Measurements from ENCODE around the gene MLXIP.

MLXIP gene

DNA sequence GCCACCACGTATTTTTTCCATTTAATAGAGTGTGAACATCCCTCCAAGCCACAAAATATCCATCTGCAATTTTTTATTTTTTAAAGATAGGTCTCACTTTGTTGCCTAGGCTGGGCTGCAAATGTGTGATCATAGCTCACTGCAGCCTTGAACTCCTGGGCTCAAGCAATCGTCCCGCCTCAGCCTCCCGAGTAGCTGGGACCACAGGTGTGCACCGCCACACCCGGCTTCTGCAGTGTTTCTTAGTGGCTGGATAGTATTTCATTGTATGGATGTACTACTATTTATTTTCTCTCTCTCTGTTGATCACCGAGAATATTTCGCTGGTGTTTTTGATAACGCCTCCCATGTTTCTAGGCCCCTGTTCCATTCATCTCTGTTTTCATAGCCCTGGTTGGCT lies 17.5 kb downstream of the MLXIP start:
- no peaks in the 10 kb centered on the region for H3K9me2 ChIP-seq (replicated peaks; ENCODE audit: insufficient read depth, low read length)
- no peak overlapping the region for H3K4me3 ChIP-seq (ENCODE audit: insufficient read depth, low read length, poor library complexity, severe bottlenecking)
- H3K79me2 ChIP-seq (ENCODE audit: insufficient read depth, low read length), result peaks cover 80% of the 10 kb centered on the region
- no peak overlapping the region for H2AFZ ChIP-seq (ENCODE audit: low read depth, low read length, severe bottlenecking)
- H3K4me2 ChIP-seq (ENCODE audit: low read depth, low read length, poor library complexity, severe bottlenecking), result no peak overlapping the region
- no peak for TF ChIP-seq EZH2phosphoT487 (conservative IDR thresholded peaks at IDR 0.05; ENCODE audit: low read length)
- TF ChIP-seq, protein P1, sequence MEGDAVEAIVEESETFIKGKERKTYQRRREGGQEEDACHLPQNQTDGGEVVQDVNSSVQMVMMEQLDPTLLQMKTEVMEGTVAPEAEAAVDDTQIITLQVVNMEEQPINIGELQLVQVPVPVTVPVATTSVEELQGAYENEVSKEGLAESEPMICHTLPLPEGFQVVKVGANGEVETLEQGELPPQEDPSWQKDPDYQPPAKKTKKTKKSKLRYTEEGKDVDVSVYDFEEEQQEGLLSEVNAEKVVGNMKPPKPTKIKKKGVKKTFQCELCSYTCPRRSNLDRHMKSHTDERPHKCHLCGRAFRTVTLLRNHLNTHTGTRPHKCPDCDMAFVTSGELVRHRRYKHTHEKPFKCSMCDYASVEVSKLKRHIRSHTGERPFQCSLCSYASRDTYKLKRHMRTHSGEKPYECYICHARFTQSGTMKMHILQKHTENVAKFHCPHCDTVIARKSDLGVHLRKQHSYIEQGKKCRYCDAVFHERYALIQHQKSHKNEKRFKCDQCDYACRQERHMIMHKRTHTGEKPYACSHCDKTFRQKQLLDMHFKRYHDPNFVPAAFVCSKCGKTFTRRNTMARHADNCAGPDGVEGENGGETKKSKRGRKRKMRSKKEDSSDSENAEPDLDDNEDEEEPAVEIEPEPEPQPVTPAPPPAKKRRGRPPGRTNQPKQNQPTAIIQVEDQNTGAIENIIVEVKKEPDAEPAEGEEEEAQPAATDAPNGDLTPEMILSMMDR (IDR thresholded peaks at IDR 0.05; ENCODE audit: insufficient read depth, low read length, poor library complexity, severe bottlenecking), result no peak
- no peaks in the 10 kb centered on the region for H3K36me3 ChIP-seq (ENCODE audit: low read length)
- no peaks in the 10 kb centered on the region for H3K27me3 ChIP-seq (ENCODE audit: low read length)
- H4K20me1 ChIP-seq (ENCODE audit: low read depth, low read length), result no peaks in the 10 kb centered on the region
- H3F3A ChIP-seq (ENCODE audit: insufficient read depth), result peaks cover 9% of the 10 kb centered on the region
- no peaks in the 10 kb centered on the region for H3K9me3 ChIP-seq (ENCODE audit: insufficient read depth, low read length)
- H3K9ac ChIP-seq (ENCODE audit: low read length), result no peak overlapping the region
- H3K27ac ChIP-seq (ENCODE audit: low read depth, low read length), result no peak overlapping the region

DNA sequence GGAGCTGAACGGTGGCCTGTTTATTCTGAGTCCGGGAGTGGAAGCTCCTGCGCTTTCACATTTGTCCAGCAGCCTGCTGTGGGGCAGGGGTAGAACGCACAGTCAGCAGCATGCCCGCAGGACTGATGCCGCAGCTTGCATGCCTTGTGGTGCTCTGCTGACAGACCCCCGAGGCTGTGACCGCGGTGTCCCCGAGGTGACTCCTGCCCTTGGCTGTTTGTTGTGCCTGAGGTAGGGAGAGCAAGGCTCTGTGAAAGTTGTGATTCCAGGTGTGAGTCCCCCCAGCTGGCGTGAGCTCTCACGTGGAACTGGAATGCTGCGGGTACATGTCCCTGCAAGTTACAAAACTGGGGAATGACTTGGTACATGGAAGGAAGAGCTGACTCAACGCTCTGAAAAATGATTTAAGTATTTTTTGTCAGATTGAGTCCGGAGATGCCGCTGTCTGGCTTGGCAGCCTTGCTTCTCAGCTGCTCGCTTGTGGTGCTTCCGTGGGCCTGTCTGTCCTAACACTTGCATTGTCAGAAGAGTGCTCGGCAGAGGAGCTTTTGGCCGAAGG lies 18.1 kb downstream of the MLXIP start:
- H3K4me2 ChIP-seq (ENCODE audit: low read depth, low read length, poor library complexity, severe bottlenecking), result no peak overlapping the region
- no peak overlapping the region for H3K4me3 ChIP-seq (ENCODE audit: insufficient read depth, low read length, poor library complexity, severe bottlenecking)
- H3K27ac ChIP-seq (ENCODE audit: low read depth, low read length), result no peak overlapping the region
- H3K9ac ChIP-seq (ENCODE audit: low read length), result no peak overlapping the region
- TF ChIP-seq, protein P1 (IDR thresholded peaks at IDR 0.05; ENCODE audit: insufficient read depth, low read length, poor library complexity, severe bottlenecking), result no peak
- TF ChIP-seq EZH2phosphoT487 (conservative IDR thresholded peaks at IDR 0.05; ENCODE audit: low read length), result no peak
- no peaks in the 10 kb centered on the region for H4K20me1 ChIP-seq (ENCODE audit: low read depth, low read length)
- peaks cover 77% of the 10 kb centered on the region for H3K79me2 ChIP-seq (ENCODE audit: insufficient read depth, low read length)
- no peaks in the 10 kb centered on the region for H3K36me3 ChIP-seq (ENCODE audit: low read length)
- H2AFZ ChIP-seq (ENCODE audit: low read depth, low read length, severe bottlenecking), result no peak overlapping the region
- no peaks in the 10 kb centered on the region for H3K27me3 ChIP-seq (ENCODE audit: low read length)
- H3F3A ChIP-seq (ENCODE audit: insufficient read depth), result peaks cover 9% of the 10 kb centered on the region
- no peaks in the 10 kb centered on the region for H3K9me3 ChIP-seq (ENCODE audit: insufficient read depth, low read length)
- H3K9me2 ChIP-seq (replicated peaks; ENCODE audit: insufficient read depth, low read length), result no peaks in the 10 kb centered on the region

DNA sequence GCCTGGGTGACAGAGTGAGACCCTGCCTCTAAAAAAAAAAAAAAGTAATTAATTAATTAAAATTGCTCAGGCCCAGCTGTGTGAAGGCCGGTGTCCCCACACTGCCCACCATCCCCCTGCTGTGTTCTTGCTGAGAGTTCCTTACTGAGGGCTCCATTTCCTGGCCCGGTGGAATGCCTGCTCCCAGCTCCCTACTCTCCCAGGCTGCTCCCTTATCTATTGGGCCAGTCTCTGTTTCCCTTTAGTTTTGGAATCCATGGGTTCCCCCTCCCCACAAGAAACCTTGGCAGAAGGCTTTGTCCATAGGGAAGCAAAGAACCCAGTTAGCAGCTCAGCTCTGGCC lies 19.0 kb downstream of the MLXIP start:
- Histone ChIP-seq H3K9ac (ENCODE audit: low read length) (no peak overlapping the region), H3K27me3 (ENCODE audit: low read length) (no peaks in the 10 kb centered on the region), H3K79me2 (ENCODE audit: insufficient read depth, low read length) (peaks cover 77% of the 10 kb centered on the region), H2AFZ (ENCODE audit: low read depth, low read length, severe bottlenecking) (no peak overlapping the region), H3F3A (ENCODE audit: insufficient read depth) (peaks cover 9% of the 10 kb centered on the region), H3K9me2 (replicated peaks; ENCODE audit: insufficient read depth, low read length) (no peaks in the 10 kb centered on the region), H3K27ac (ENCODE audit: low read depth, low read length) (no peak overlapping the region), H4K20me1 (ENCODE audit: low read depth, low read length) (no peaks in the 10 kb centered on the region), H3K4me2 (ENCODE audit: low read depth, low read length, poor library complexity, severe bottlenecking) (no peak overlapping the region), H3K9me3 (ENCODE audit: insufficient read depth, low read length) (no peaks in the 10 kb centered on the region), H3K4me3 (ENCODE audit: insufficient read depth, low read length, poor library complexity, severe bottlenecking) (no peak overlapping the region), H3K36me3 (ENCODE audit: low read length) (no peaks in the 10 kb centered on the region)
- no peak for TF ChIP-seq EZH2phosphoT487 (conservative IDR thresholded peaks at IDR 0.05; ENCODE audit: low read length)
- TF ChIP-seq, protein P1 (IDR thresholded peaks at IDR 0.05; ENCODE audit: insufficient read depth, low read length, poor library complexity, severe bottlenecking), result no peak
